Astrocyte of the hippocampus (primary cell): Measurements from ENCODE around the gene ZFYVE19.
A peak's percentile ranks its signal among the peaks of the same experiment; 100 is the strongest.

Experiments
- DNase-seq: peaks from one replicate; pipeline ENCODE4 v3.0.0; 2011; ENCODE audit warnings: low read depth, low spot score

The ZFYVE19 gene

GRCh38 chr15:40815042-40815698 is 8.3 kb downstream of the ZFYVE19 start:
- DNase-seq = peak; percentile 76

GRCh38 chr15:40819048-40819447 is 12.2 kb downstream of the ZFYVE19 start:
- DNase-seq = no peak

GRCh38 chr15:40821195-40821594 is 14.3 kb downstream of the ZFYVE19 start:
- no peak for DNase-seq

GRCh38 chr15:40823572-40824343 is 16.9 kb downstream of the ZFYVE19 start:
- DNase-seq = no peak

GRCh38 chr15:40825661-40826422 is 19.0 kb downstream of the ZFYVE19 start:
- DNase-seq = peak; percentile 73

GRCh38 chr15:40826423-40827075 is 19.7 kb downstream of the ZFYVE19 start:
- peak; percentile 52 for DNase-seq

GRCh38 chr15:40828447-40829036 is 21.7 kb downstream of the ZFYVE19 start, which contains the start of gene PPP1R14D:
PPP1R14D (minus strand) TSS chr15:40828708; CDS start chr15:40828641, 67 bp downstream.
- no peak for DNase-seq

GRCh38 chr15:40829115-40829514 is 22.2 kb downstream of the ZFYVE19 start:
- DNase-seq = no peak

GRCh38 chr15:40830884-40831283 is 24.0 kb downstream of the ZFYVE19 start:
- DNase-seq = no peak

- DNase-seq = no peak
Measured at GRCh38 chr15:40831861-40832260, 25.0 kb downstream of the ZFYVE19 start.

- DNase-seq = no peak
Measured at GRCh38 chr15:40832903-40833302, 26.0 kb downstream of the ZFYVE19 start.

GRCh38 chr15:40836020-40836419 is 29.1 kb downstream of the ZFYVE19 start:
- no peak for DNase-seq

GRCh38 chr15:40838756-40839155 is 31.9 kb downstream of the ZFYVE19 start:
- peak; percentile 43 for DNase-seq

- no peak for DNase-seq
Measured at GRCh38 chr15:40841741-40842140, 34.9 kb downstream of the ZFYVE19 start.

- DNase-seq = no peak
Measured at GRCh38 chr15:40843261-40843884, 36.5 kb downstream of the ZFYVE19 start.

GRCh38 chr15:40843885-40844695 is 37.2 kb downstream of the ZFYVE19 start, which contains the start of gene SPINT1:
SPINT1 (plus strand) TSS chr15:40844048; CDS start chr15:40844555, 507 bp downstream.
- DNase-seq = peak; percentile 44

- DNase-seq = peak; percentile 50
Measured at GRCh38 chr15:40844696-40845030, 37.8 kb downstream of the ZFYVE19 start.

GRCh38 chr15:40845036-40845435 is 38.1 kb downstream of the ZFYVE19 start:
- DNase-seq = no peak

- DNase-seq = peak; percentile 69
Measured at GRCh38 chr15:40845511-40846284, 38.8 kb downstream of the ZFYVE19 start.
